HG03103 (cell line): ENCODE data around the gene CDC26.
"Not testable (repeated sequence)": the region's sequence is repeated elsewhere in the genome, so short reads cannot be mapped to it uniquely, and the experiment has no call there.

Experiments
- ATAC-seq: cut with Tn5 transposase; IDR thresholded peaks from one replicate; pipeline ENCODE4 v1.9.1; 2021; ENCODE audit warnings: low read depth; ENCODE audit not compliant: unreplicated experiment

CDC26 gene

GRCh38 chr9:113296247-113296646 lies 20.9 kb upstream of the CDC26 start:
- ATAC-seq = not testable (repeated sequence)

GRCh38 chr9:113293285-113293878 lies 18.0 kb upstream of the CDC26 start:
- no peak for ATAC-seq

- ATAC-seq = no peak
Observed at GRCh38 chr9:113290052-113290607, 14.8 kb upstream of the CDC26 start.

- no peak for ATAC-seq
Observed at GRCh38 chr9:113289091-113289490, 13.7 kb upstream of the CDC26 start.

- ATAC-seq = no peak
Observed at GRCh38 chr9:113281356-113281755, 6.0 kb upstream of the CDC26 start.

- no peak for ATAC-seq
Observed at GRCh38 chr9:113278840-113279239, 3.5 kb upstream of the CDC26 start.

- no peak for ATAC-seq
Observed at GRCh38 chr9:113274474-113275156, 757 bp downstream of the CDC26 start.

GRCh38 chr9:113269871-113270270 lies 5.5 kb downstream of the CDC26 start:
- ATAC-seq = no peak

GRCh38 chr9:113269355-113269754 lies 6.0 kb downstream of the CDC26 start:
- no peak for ATAC-seq

- no peak for ATAC-seq
Observed at GRCh38 chr9:113267911-113268566, 7.3 kb downstream of the CDC26 start.

GRCh38 chr9:113266174-113266573 lies 9.2 kb downstream of the CDC26 start:
- no peak for ATAC-seq

- ATAC-seq = no peak
Observed at GRCh38 chr9:113261917-113262671, 13.3 kb downstream of the CDC26 start.

- no peak for ATAC-seq
Observed at GRCh38 chr9:113258282-113258681, 17.1 kb downstream of the CDC26 start.

GRCh38 chr9:113257863-113258262 lies 17.5 kb downstream of the CDC26 start:
- ATAC-seq = no peak

- ATAC-seq = no peak
Observed at GRCh38 chr9:113255438-113255837, 19.9 kb downstream of the CDC26 start.

- no peak for ATAC-seq
Observed at GRCh38 chr9:113254991-113255390, 20.4 kb downstream of the CDC26 start.

GRCh38 chr9:113250807-113251206 lies 24.6 kb downstream of the CDC26 start:
- ATAC-seq = no peak

GRCh38 chr9:113249661-113250060 lies 25.7 kb downstream of the CDC26 start:
- not testable (repeated sequence) for ATAC-seq

GRCh38 chr9:113247640-113248039 lies 27.7 kb downstream of the CDC26 start:
- no peak for ATAC-seq

- ATAC-seq = no peak
Observed at GRCh38 chr9:113246928-113247327, 28.4 kb downstream of the CDC26 start.

GRCh38 chr9:113245894-113246293 lies 29.5 kb downstream of the CDC26 start:
- no peak for ATAC-seq
